Measurements from ENCODE around the gene NR2F2.

The NR2F2 gene

GRCh38 chr15:96336596-96337364 lies 6.3 kb downstream of the NR2F2 start:
- DNase-seq (ENCODE audit: low spot score in 2 of 2) (no peak), ATAC-seq (replicated peaks; ENCODE audit: extremely low read depth, poor library complexity, severe bottlenecking) (no peak)
- Mint-ChIP-seq H3K9me3 (peaks cover 5% of the 10 kb centered on the region), H3K27ac (ENCODE audit: low read depth) (no peak overlapping the region), H3K4me1 (peaks cover 6% of the 10 kb centered on the region), H3K4me3 (no peak overlapping the region), H3K36me3 (ENCODE audit: insufficient read depth) (peaks cover 7% of the 10 kb centered on the region), H3K27me3 (peaks cover 91% of the 10 kb centered on the region)

- H3K9me3 Mint-ChIP-seq, result peaks cover 4% of the 10 kb centered on the region
Measured at GRCh38 chr15:96337365-96338023, 7.0 kb downstream of the NR2F2 start.

GRCh38 chr15:96338074-96338765 lies 7.7 kb downstream of the NR2F2 start:
- no peak for DNase-seq (ENCODE audit: low spot score in 2 of 2)
- no peaks in the 10 kb centered on the region for H3K9me3 Mint-ChIP-seq
- H3K36me3 Mint-ChIP-seq (ENCODE audit: insufficient read depth), result peaks cover 4% of the 10 kb centered on the region
- no peak overlapping the region for H3K27ac Mint-ChIP-seq (ENCODE audit: low read depth)
- ATAC-seq (replicated peaks; ENCODE audit: extremely low read depth, poor library complexity, severe bottlenecking), result no peak
- no peak overlapping the region for H3K4me3 Mint-ChIP-seq
- H3K4me1 Mint-ChIP-seq, result no peaks in the 10 kb centered on the region
- peaks cover 93% of the 10 kb centered on the region for H3K27me3 Mint-ChIP-seq

More at GRCh38 chr15:96337365-96338023, 7.0 kb downstream of the NR2F2 start:
- no peak overlapping the region for H3K4me3 Mint-ChIP-seq
- H3K36me3 Mint-ChIP-seq (ENCODE audit: insufficient read depth), result peaks cover 6% of the 10 kb centered on the region
- DNase-seq (ENCODE audit: low spot score in 2 of 2) (no peak), ATAC-seq (replicated peaks; ENCODE audit: extremely low read depth, poor library complexity, severe bottlenecking) (no peak)
- peaks cover 93% of the 10 kb centered on the region for H3K27me3 Mint-ChIP-seq
- peaks cover 4% of the 10 kb centered on the region for H3K4me1 Mint-ChIP-seq
- no peak overlapping the region for H3K27ac Mint-ChIP-seq (ENCODE audit: low read depth)

- Mint-ChIP-seq H3K4me3 (peak overlapping the region; percentile 26), H3K36me3 (ENCODE audit: insufficient read depth) (peaks cover under 1% of the 10 kb centered on the region)
- no peak for ATAC-seq (replicated peaks; ENCODE audit: extremely low read depth, poor library complexity, severe bottlenecking)
Measured at GRCh38 chr15:96338766-96339618, 8.5 kb downstream of the NR2F2 start.

GRCh38 chr15:96339619-96340347 lies 9.3 kb downstream of the NR2F2 start:
- H3K9me3 Mint-ChIP-seq, result no peaks in the 10 kb centered on the region
- H3K4me1 Mint-ChIP-seq, result no peaks in the 10 kb centered on the region
- H3K27me3 Mint-ChIP-seq, result peaks cover 93% of the 10 kb centered on the region
- peak overlapping the region; percentile 26 for H3K4me3 Mint-ChIP-seq
- peaks cover 1% of the 10 kb centered on the region for H3K36me3 Mint-ChIP-seq (ENCODE audit: insufficient read depth)
- no peak for DNase-seq (ENCODE audit: low spot score in 2 of 2)
- ATAC-seq (replicated peaks; ENCODE audit: extremely low read depth, poor library complexity, severe bottlenecking), result no peak
- no peak overlapping the region for H3K27ac Mint-ChIP-seq (ENCODE audit: low read depth)

More at GRCh38 chr15:96338766-96339618, 8.5 kb downstream of the NR2F2 start:
- H3K4me1 Mint-ChIP-seq, result no peaks in the 10 kb centered on the region
- H3K9me3 Mint-ChIP-seq, result no peaks in the 10 kb centered on the region
- no peak overlapping the region for H3K27ac Mint-ChIP-seq (ENCODE audit: low read depth)
- no peak for DNase-seq (ENCODE audit: low spot score in 2 of 2)
- H3K27me3 Mint-ChIP-seq, result peaks cover 93% of the 10 kb centered on the region

- H3K27ac Mint-ChIP-seq (ENCODE audit: low read depth), result no peak overlapping the region
- no peak overlapping the region for H3K4me3 Mint-ChIP-seq
- no peaks in the 10 kb centered on the region for H3K9me3 Mint-ChIP-seq
- H3K27me3 Mint-ChIP-seq, result peaks cover 93% of the 10 kb centered on the region
- peaks cover 1% of the 10 kb centered on the region for H3K36me3 Mint-ChIP-seq (ENCODE audit: insufficient read depth)
- H3K4me1 Mint-ChIP-seq, result no peaks in the 10 kb centered on the region
- DNase-seq (ENCODE audit: low spot score in 2 of 2) (no peak), ATAC-seq (replicated peaks; ENCODE audit: extremely low read depth, poor library complexity, severe bottlenecking) (no peak)
Measured at GRCh38 chr15:96340348-96340597, 9.8 kb downstream of the NR2F2 start.

GRCh38 chr15:96340598-96341512 lies 10.4 kb downstream of the NR2F2 start:
- ATAC-seq (replicated peaks; ENCODE audit: extremely low read depth, poor library complexity, severe bottlenecking), result no peak
- DNase-seq (ENCODE audit: low spot score in 2 of 2), result no peak
- Mint-ChIP-seq H3K36me3 (ENCODE audit: insufficient read depth) (peaks cover 1% of the 10 kb centered on the region), H3K9me3 (no peaks in the 10 kb centered on the region), H3K4me1 (peaks cover 5% of the 10 kb centered on the region), H3K4me3 (no peak overlapping the region), H3K27me3 (peaks cover 93% of the 10 kb centered on the region), H3K27ac (ENCODE audit: low read depth) (no peak overlapping the region)

GRCh38 chr15:96341513-96342405 lies 11.3 kb downstream of the NR2F2 start:
- Mint-ChIP-seq H3K27ac (ENCODE audit: low read depth) (no peak overlapping the region), H3K9me3 (no peaks in the 10 kb centered on the region), H3K4me3 (no peak overlapping the region), H3K36me3 (ENCODE audit: insufficient read depth) (peaks cover 1% of the 10 kb centered on the region), H3K27me3 (peaks cover 93% of the 10 kb centered on the region), H3K4me1 (peaks cover 5% of the 10 kb centered on the region)
- no peak for DNase-seq (ENCODE audit: low spot score in 2 of 2)
- no peak for ATAC-seq (replicated peaks; ENCODE audit: extremely low read depth, poor library complexity, severe bottlenecking)

GRCh38 chr15:96342406-96343112 lies 12.1 kb downstream of the NR2F2 start:
- ATAC-seq (replicated peaks; ENCODE audit: extremely low read depth, poor library complexity, severe bottlenecking), result no peak
- Mint-ChIP-seq H3K4me3 (no peak overlapping the region), H3K27ac (ENCODE audit: low read depth) (no peak overlapping the region), H3K9me3 (no peaks in the 10 kb centered on the region), H3K36me3 (ENCODE audit: insufficient read depth) (peaks cover 1% of the 10 kb centered on the region), H3K4me1 (peaks cover 5% of the 10 kb centered on the region), H3K27me3 (peaks cover 93% of the 10 kb centered on the region)
- DNase-seq (ENCODE audit: low spot score in 2 of 2), result no peak
